IMR-90 (cell line): ENCODE measurements around the gene OBP2A. TPM values are rescaled to one million over a fixed set of nuclear protein-coding genes. Genes with fewer than 3 reads are reported as not detected.

Experiments used
- ATAC-seq: fragments of 200-7000 bp; cut with Tn5 transposase; 2 replicates; pipeline ENCODE4 v1.9.1; 2020; ENCODE audit warnings: low read depth, mild to moderate bottlenecking, moderate library complexity
- BruUV-seq: library from RNA; stranded (reverse); fragments of 400-500 nt; replicated peaks from 2 replicates; lab custom pipeline; 2021; lab: Mats Ljungman, UMichigan
- CTCF ChIA-PET: fragments of 300-600 bp; formaldehyde crosslinking; extraction: SDS; loops from one replicate; lab custom pipeline; 2021; ENCODE audit warnings: antibody characterized with exemption; lab: Yijun Ruan, JAX
- POLR2A ChIA-PET: fragments of 300-600 bp; sonication (Branson Sonifier 250); formaldehyde crosslinking; loops from one replicate; lab custom pipeline; 2022; ENCODE audit warnings: antibody characterized with exemption; ENCODE audit not compliant: unreplicated experiment; lab: Charles Lee
- DNase-seq: peaks from one replicate; pipeline ENCODE4 v3.0.0; 2013
- H2AFZ ChIP-seq: replicated peaks from 2 replicates; pipeline ENCODE3; 2013; ENCODE audit warnings: low read length, mild to moderate bottlenecking; ENCODE audit not compliant: poor library complexity
- H2AK5ac ChIP-seq: 2 replicates; pipeline ENCODE4 v1.6.1; 2013; ENCODE audit warnings: low read depth, low read length, inconsistent platforms
- H2AK9ac ChIP-seq: replicated peaks from 2 replicates; pipeline ENCODE3; 2013; ENCODE audit warnings: mild to moderate bottlenecking, low read depth, low read length, moderate library complexity; ENCODE audit not compliant: poor library complexity
- H2BK120ac ChIP-seq: 2 replicates; pipeline ENCODE4 v1.6.1; 2013; ENCODE audit warnings: low read depth, low read length, inconsistent platforms
- H2BK15ac ChIP-seq: 3 replicates; pipeline ENCODE4 v1.6.1; 2013; ENCODE audit warnings: low read depth, low read length, inconsistent platforms
- H2BK20ac ChIP-seq: 2 replicates; pipeline ENCODE4 v1.6.1; 2013; ENCODE audit warnings: low read depth, mild to moderate bottlenecking, inconsistent platforms, low read length, moderate library complexity
- H2BK5ac ChIP-seq: 2 replicates; pipeline ENCODE4 v1.6.1; 2013; ENCODE audit warnings: mild to moderate bottlenecking, low read depth, low read length, inconsistent platforms; ENCODE audit not compliant: poor library complexity, severe bottlenecking
- H3K14ac ChIP-seq: replicated peaks from 2 replicates; pipeline ENCODE4 v1.6.1; 2013; ENCODE audit warnings: low read depth, low read length, inconsistent platforms
- H3K18ac ChIP-seq: 2 replicates; pipeline ENCODE4 v1.6.1; 2013; ENCODE audit warnings: low read depth, low read length, control low read depth
- H3K23ac ChIP-seq: 2 replicates; pipeline ENCODE4 v1.6.1; 2013; ENCODE audit warnings: low read depth, low read length, inconsistent platforms
- H3K27ac ChIP-seq: 2 replicates; pipeline ENCODE4 v1.5.1; 2013; ENCODE audit warnings: mild to moderate bottlenecking, control low read depth, low read length; ENCODE audit not compliant: insufficient read depth
- H3K27me3 ChIP-seq: 2 replicates; pipeline ENCODE4 v1.6.1; 2013; ENCODE audit warnings: low read length; ENCODE audit not compliant: control insufficient read depth, insufficient read depth
- H3K36me3 ChIP-seq: 2 replicates; pipeline ENCODE4 v1.6.1; 2013; ENCODE audit warnings: low read length, mixed read lengths; ENCODE audit not compliant: control insufficient read depth, insufficient read depth
- H3K4ac ChIP-seq: 2 replicates; pipeline ENCODE4 v1.6.1; 2013; ENCODE audit warnings: low read depth, low read length, inconsistent platforms
- H3K4me1 ChIP-seq: 2 replicates; pipeline ENCODE4 v1.6.1; 2013; ENCODE audit warnings: low read length, mixed read lengths; ENCODE audit not compliant: control insufficient read depth, insufficient read depth
- H3K4me2 ChIP-seq: 2 replicates; pipeline ENCODE4 v1.6.1; 2013; ENCODE audit warnings: low read depth, mild to moderate bottlenecking, control low read depth, low read length, moderate library complexity
- H3K4me3 ChIP-seq: 2 replicates; pipeline ENCODE4 v1.5.1; 2013; ENCODE audit warnings: low read depth, mild to moderate bottlenecking, control low read depth, low read length, moderate library complexity; ENCODE audit not compliant: insufficient read depth
- H3K56ac ChIP-seq: 2 replicates; pipeline ENCODE4 v1.6.1; 2013; ENCODE audit warnings: low read length, inconsistent platforms; ENCODE audit not compliant: insufficient read depth; ENCODE audit errors: extremely low read depth
- H3K79me1 ChIP-seq, 2 experiments: 2 replicates each; pipeline ENCODE4 v1.6.1; 2013; ENCODE audit warnings: low read length in 2 of 2, inconsistent platforms in 1 of 2, low read depth in 1 of 2
- H3K9ac ChIP-seq: 2 replicates; pipeline ENCODE4 v1.6.1; 2013; ENCODE audit warnings: low read depth, low read length, control low read depth
- H3K9me1 ChIP-seq: 2 replicates; pipeline ENCODE4 v1.6.1; 2013; ENCODE audit warnings: low read length, inconsistent platforms; ENCODE audit not compliant: insufficient read depth
- H3K9me3 ChIP-seq: 2 replicates; pipeline ENCODE4 v1.6.1; 2013; ENCODE audit warnings: low read length; ENCODE audit not compliant: control insufficient read depth, insufficient read depth
- H4K20me1 ChIP-seq: 2 replicates; pipeline ENCODE4 v1.6.1; 2013; ENCODE audit warnings: low read length, inconsistent platforms; ENCODE audit not compliant: insufficient read depth
- H4K5ac ChIP-seq: 2 replicates; pipeline ENCODE4 v1.6.1; 2013; ENCODE audit warnings: mild to moderate bottlenecking, low read depth, low read length, control low read depth
- H4K8ac ChIP-seq, 2 experiments: 2 replicates each; pipeline ENCODE4 v1.6.1; 2013; ENCODE audit warnings: low read depth in 2 of 2, low read length in 2 of 2, control low read depth in 1 of 2, inconsistent platforms in 1 of 2
- H4K91ac ChIP-seq: 2 replicates; pipeline ENCODE4 v1.6.1; 2013; ENCODE audit warnings: low read depth, low read length, inconsistent platforms; ENCODE audit not compliant: insufficient read depth
- CEBPB ChIP-seq: IDR thresholded peaks from 2 replicates; pipeline ENCODE4 v1.6.1; 2012; ENCODE audit warnings: low read depth, low read length, improper control_type of control experiment
- CHD1 ChIP-seq: IDR thresholded peaks from 2 replicates; pipeline ENCODE4 v1.6.1; 2012; ENCODE audit warnings: low read depth, low read length, improper control_type of control experiment
- CTCF ChIP-seq: conservative IDR thresholded peaks from 2 replicates; pipeline ENCODE4 v1.5.1; 2012; ENCODE audit warnings: mild to moderate bottlenecking, low read depth, low read length, improper control_type of control experiment
- ELK1 ChIP-seq: fragments of 150-350 bp; IDR thresholded peaks from 2 replicates; pipeline ENCODE4 v1.6.1; 2016; ENCODE audit warnings: low read depth, mild to moderate bottlenecking, low read length, moderate library complexity, borderline replicate concordance
- FOS ChIP-seq: fragments of 150-350 bp; IDR thresholded peaks from 2 replicates; pipeline ENCODE4 v1.6.1; 2016; ENCODE audit warnings: low read depth, low read length
- MAFK ChIP-seq: IDR thresholded peaks from 2 replicates; pipeline ENCODE4 v1.6.1; 2012; ENCODE audit warnings: low read depth, low read length, improper control_type of control experiment
- MAZ ChIP-seq: IDR thresholded peaks from 2 replicates; pipeline ENCODE4 v1.6.1; 2012; ENCODE audit warnings: low read depth, mild to moderate bottlenecking, low read length, improper control_type of control experiment, moderate library complexity, borderline replicate concordance
- MXI1 ChIP-seq: IDR thresholded peaks from 2 replicates; pipeline ENCODE4 v1.6.1; 2012; ENCODE audit warnings: low read depth, mild to moderate bottlenecking, low read length, moderate library complexity, borderline replicate concordance
- NFE2L2 ChIP-seq: fragments of 150-350 bp; IDR thresholded peaks from 2 replicates; pipeline ENCODE4 v1.6.1; 2016; ENCODE audit warnings: low read depth, mild to moderate bottlenecking, low read length
- POLR2A ChIP-seq: IDR thresholded peaks from 2 replicates; pipeline ENCODE4 v1.6.1; 2012; ENCODE audit warnings: mild to moderate bottlenecking, low read depth, low read length
- RAD21 ChIP-seq: IDR thresholded peaks from 2 replicates; pipeline ENCODE4 v1.6.1; 2012; ENCODE audit warnings: low read length, improper control_type of control experiment
- RCOR1 ChIP-seq: IDR thresholded peaks from 2 replicates; pipeline ENCODE4 v1.6.1; 2012; ENCODE audit warnings: mild to moderate bottlenecking, low read length, improper control_type of control experiment; ENCODE audit not compliant: insufficient replicate concordance
- RFX5 ChIP-seq: IDR thresholded peaks from 2 replicates; pipeline ENCODE4 v1.8.0; 2012; ENCODE audit warnings: low read depth, mild to moderate bottlenecking, low read length, moderate library complexity
- SMC3 ChIP-seq: fragments of 150-350 bp; IDR thresholded peaks from 2 replicates; pipeline ENCODE4 v1.6.1; 2016; ENCODE audit warnings: low read depth, mild to moderate bottlenecking, antibody characterized with exemption, low read length, moderate library complexity
- USF2 ChIP-seq: fragments of 150-350 bp; IDR thresholded peaks from 2 replicates; pipeline ENCODE4 v1.6.1; 2017; ENCODE audit warnings: mild to moderate bottlenecking, antibody characterized with exemption, low read length, low read depth
- WGBS, 2 experiments: methylation state at CpG; one replicate each; pipeline versions ENCODE4 v1.1.5 to v1.1.7; 2013; ENCODE audit warnings: missing lambda C conversion rate in 2 of 2; ENCODE audit not compliant: insufficient read length in 1 of 2; ENCODE audit errors: extremely low coverage in 2 of 2; 5-methylcytosine and 5-hydroxymethylcytosine counted together
- dilution Hi-C: fragments of 300-500 bp; cut with HindIII; formaldehyde crosslinking; loops from one replicate; pipeline ENCODE4 v1.14.3; 2018; ENCODE audit warnings: low sequenced_read_pairs; ENCODE audit not compliant: unreplicated experiment
- in situ Hi-C: fragments of 300-500 bp; cut with MboI; formaldehyde crosslinking; loops from 3 replicates; pipeline ENCODE4 v1.14.3; 2019; ENCODE audit warnings: low sequenced_read_pairs, inconsistent platforms, mixed read lengths
- intact Hi-C: fragments of 100-400 bp; cut with micrococcal nuclease; formaldehyde crosslinking; loops from 2 replicates; pipeline ENCODE4 v1.10.0; 2022
- polyA plus RNA-seq, 3 experiments: library from polyadenylated mRNA; depleted of rRNA; stranded (reverse); fragments of >200 nt; gene quantifications; 2 replicates each; pipeline ENCODE4 v1.2.3, GENCODE V29; 2012; ENCODE audit warnings: low replicate concordance in 1 of 3
- total RNA-seq: library from RNA; depleted of rRNA; stranded (reverse); fragments of >200 nt; gene quantifications from 2 replicates; pipeline ENCODE4 v1.2.3, GENCODE V29; 2012

The OBP2A gene
- total and polyA plus RNA-seq, 2 of the 4 experiments (the other 2 are of a cell fraction) = not detected

GRCh38 chr9:135583688-135584011, 37.7 kb downstream of the OBP2A start:
- no peak overlapping the region for H2BK120ac ChIP-seq
- H3K18ac ChIP-seq = no peak overlapping the region
- H3K14ac ChIP-seq = no peak overlapping the region
- no peak overlapping the region for H4K5ac ChIP-seq
- H3K56ac ChIP-seq = no peak overlapping the region
- H3K9me3 ChIP-seq = no peaks in the 10 kb centered on the region
- 67% methylated on average over 1 of the region's 16 CpGs; no CpG with 5 or more reads in 1 of the 2 experiments for WGBS, 2 experiments
- TF ChIP-seq RCOR1 = no peak
- TF ChIP-seq CHD1 = no peak
- TF ChIP-seq NFE2L2 = no peak
- TF ChIP-seq FOS = no peak
- TF ChIP-seq USF2 = no peak
- no peak for TF ChIP-seq RFX5
- TF ChIP-seq MXI1 = no peak
- TF ChIP-seq CEBPB = no peak
- no peak for TF ChIP-seq MAZ
- TF ChIP-seq SMC3 = no peak
- no peak for TF ChIP-seq ELK1
- TF ChIP-seq POLR2A = no peak
- TF ChIP-seq MAFK = no peak
- no peak for TF ChIP-seq CTCF
- TF ChIP-seq RAD21 = no peak
- in situ Hi-C loops = no loop called here
- H2BK5ac ChIP-seq = no peak overlapping the region
- H3K27me3 ChIP-seq = no peaks in the 10 kb centered on the region
- H2AK5ac ChIP-seq = no peak overlapping the region
- ChIA-PET CTCF (no interaction called here), POLR2A (no interaction called here)
- H2AFZ ChIP-seq = no peak overlapping the region
- no peak overlapping the region for H3K9ac ChIP-seq
- intact Hi-C loops = no loop called here
- no peak for ATAC-seq
- H4K20me1 ChIP-seq = no peaks in the 10 kb centered on the region
- no peak overlapping the region for H2BK20ac ChIP-seq
- H3K9me1 ChIP-seq = no peaks in the 10 kb centered on the region
- H4K8ac ChIP-seq = no peak overlapping the region
- H3K4me2 ChIP-seq = no peak overlapping the region
- DNase-seq = no peak
- no peak overlapping the region for H2BK15ac ChIP-seq
- H3K4me1 ChIP-seq = no peaks in the 10 kb centered on the region
- no TSS peak for BruUV-seq
- no peak overlapping the region for H3K27ac ChIP-seq
- no peaks in the 10 kb centered on the region for H3K36me3 ChIP-seq
- H3K23ac ChIP-seq = no peak overlapping the region
- H3K79me1 ChIP-seq = no peaks in the 10 kb centered on the region
- no peak overlapping the region for H3K4ac ChIP-seq
- H3K4me3 ChIP-seq = no peak overlapping the region
- dilution Hi-C loops = no loop called here
- H2AK9ac ChIP-seq = no peak overlapping the region
- no peak overlapping the region for H4K91ac ChIP-seq
